MCF 10A (cell line): ENCODE measurements around the gene GCNT4. TPM values are rescaled to one million over a fixed set of nuclear protein-coding genes. Genes with fewer than 3 reads are reported as not detected.

ENCODE experiments used
- BruUV-seq: library from RNA; stranded (reverse); fragments of 400-500 nt; replicated peaks from 2 replicates; lab custom pipeline; 2021; lab: Mats Ljungman, UMichigan
- CTCF ChIA-PET: fragments of 300-600 bp; sonication (Branson Sonifier 250); formaldehyde crosslinking; extraction: SDS; loops from one replicate; lab custom pipeline; 2021; ENCODE audit warnings: antibody characterized with exemption, inconsistent platforms; lab: Yijun Ruan, JAX
- POLR2A ChIA-PET: fragments of 300-600, 350-650 bp; sonication (Branson Sonifier 250); formaldehyde crosslinking; extraction: SDS; loops from one replicate; lab custom pipeline; 2020; ENCODE audit warnings: antibody characterized with exemption, inconsistent platforms; lab: Yijun Ruan, JAX
- DNase-seq: peaks from one replicate; pipeline ENCODE4 v3.0.0-alpha.2; 2018; ENCODE audit not compliant: unreplicated experiment
- H3K27ac Mint-ChIP-seq: one replicate; pipeline ENCODE4 v1.8.0; 2022; ENCODE audit warnings: mild to moderate bottlenecking, low read depth, mixed read lengths; ENCODE audit not compliant: unreplicated experiment
- H3K27me3 Mint-ChIP-seq: one replicate; pipeline ENCODE4 v1.8.0; 2022; ENCODE audit warnings: mixed read lengths; ENCODE audit not compliant: insufficient read depth, unreplicated experiment
- H3K36me3 Mint-ChIP-seq: one replicate; pipeline ENCODE4 v1.8.0; 2022; ENCODE audit warnings: mild to moderate bottlenecking, moderate library complexity, mixed read lengths; ENCODE audit not compliant: insufficient read depth, unreplicated experiment
- H3K4me1 Mint-ChIP-seq: one replicate; pipeline ENCODE4 v1.8.0; 2022; ENCODE audit warnings: mixed read lengths; ENCODE audit not compliant: insufficient read depth, unreplicated experiment
- H3K4me3 Mint-ChIP-seq: one replicate; pipeline ENCODE4 v1.8.0; 2022; ENCODE audit warnings: mild to moderate bottlenecking, moderate library complexity, mixed read lengths; ENCODE audit not compliant: unreplicated experiment
- H3K9me3 Mint-ChIP-seq: one replicate; pipeline ENCODE4 v1.8.0; 2022; ENCODE audit warnings: mixed read lengths; ENCODE audit not compliant: unreplicated experiment
- CTCF ChIP-seq: fragments of 200-600 bp; IDR thresholded peaks from one replicate; pipeline ENCODE4 v1.8.0; 2022; ENCODE audit warnings: antibody characterized with exemption, mild to moderate bottlenecking; ENCODE audit not compliant: unreplicated experiment
- intact Hi-C: fragments of 100-400 bp; cut with micrococcal nuclease; formaldehyde crosslinking; loops from 2 replicates; pipeline ENCODE4 v1.14.1; 2022
- total RNA-seq: library from RNA; stranded (reverse); gene quantifications from 2 replicates; pipeline ENCODE4 v1.2.3, GENCODE V29; 2022

The GCNT4 gene
- total RNA-seq, 1 experiment from 2014 or later: 1.4 TPM

GRCh38 chr5:75009556-75010345 lies 42.6 kb downstream of the GCNT4 start:
- BruUV-seq: no TSS peak
- POLR2A ChIA-PET: interaction anchor here (1.1 kb wide), 1 partner anchor 12 kb away, joined by 3 read pairs; no protein-coding TSS in a partner anchor
- TF ChIP-seq CTCF: no peak
- Mint-ChIP-seq H3K27ac (no peak overlapping the region), H3K27me3 (no peaks in the 10 kb centered on the region), H3K4me1 (no peaks in the 10 kb centered on the region), H3K36me3 (no peaks in the 10 kb centered on the region), H3K4me3 (no peak overlapping the region), H3K9me3 (peaks cover 2% of the 10 kb centered on the region)
- DNase-seq: no peak
- intact Hi-C loops: no loop called here
- CTCF ChIA-PET: no interaction called here

GRCh38 chr5:75006865-75007822 lies 45.2 kb downstream of the GCNT4 start:
- TF ChIP-seq CTCF: no peak
- POLR2A ChIA-PET: interaction anchor here (0.7 to 1.7 kb wide), 2 partner anchors 38 to 1002 kb away, joined by 3 to 5 read pairs; no protein-coding TSS in a partner anchor
- Mint-ChIP-seq H3K36me3 (no peaks in the 10 kb centered on the region), H3K9me3 (peaks cover 7% of the 10 kb centered on the region), H3K27ac (no peak overlapping the region), H3K27me3 (no peaks in the 10 kb centered on the region), H3K4me1 (no peaks in the 10 kb centered on the region), H3K4me3 (no peak overlapping the region)
- CTCF ChIA-PET: no interaction called here
- intact Hi-C loops: no loop called here
- BruUV-seq: no TSS peak
- no peak for DNase-seq

GRCh38 chr5:75005561-75005960 lies 46.8 kb downstream of the GCNT4 start:
- BruUV-seq: no TSS peak
- H3K4me3 Mint-ChIP-seq: no peak overlapping the region
- TF ChIP-seq CTCF: no peak
- H3K27ac Mint-ChIP-seq: no peak overlapping the region
- intact Hi-C loops: no loop called here
- no peaks in the 10 kb centered on the region for H3K27me3 Mint-ChIP-seq
- peaks cover 7% of the 10 kb centered on the region for H3K9me3 Mint-ChIP-seq
- ChIA-PET CTCF (no interaction called here), POLR2A (no interaction called here)
- no peaks in the 10 kb centered on the region for H3K36me3 Mint-ChIP-seq
- H3K4me1 Mint-ChIP-seq: no peaks in the 10 kb centered on the region
- DNase-seq: no peak

Other genes with a start within 250 kb of the GCNT4 start
- 13.5 and 14.3 TPM in 2 replicates for gene FAM169A, start 186.2 kb downstream of the GCNT4 start, total RNA-seq
- 0.28 and 0.56 TPM in 2 replicates for gene ANKRD31, start 184.3 kb upstream of the GCNT4 start, total RNA-seq